DOHH2 (cell line): Measurements from ENCODE around the gene CAMTA1.

Source experiments
- H3F3A ChIP-seq: fragments of 200-600 bp; sonication (generic), shearing (Covaris generic); 2 replicates; pipeline ENCODE4 v1.6.0; 2016; ENCODE audit warnings: antibody characterized with exemption, mild to moderate bottlenecking; ENCODE audit not compliant: control insufficient read depth, insufficient read depth
- H3K27ac ChIP-seq: fragments of 200-600 bp; sonication (generic); 2 replicates; pipeline ENCODE4 v1.5.1; 2014; ENCODE audit warnings: low read depth, mild to moderate bottlenecking, low read length, moderate library complexity
- H3K27me3 ChIP-seq: fragments of 200-600 bp; sonication (generic); 2 replicates; pipeline ENCODE4 v1.6.1; 2014; ENCODE audit warnings: mild to moderate bottlenecking, low read length, mixed read lengths; ENCODE audit not compliant: control insufficient read depth
- H3K36me3 ChIP-seq: fragments of 200-600 bp; sonication (generic); 2 replicates; pipeline ENCODE4 v1.6.1; 2014; ENCODE audit warnings: mild to moderate bottlenecking, low read length, moderate library complexity, mixed read lengths; ENCODE audit not compliant: control insufficient read depth
- H3K4me1 ChIP-seq: fragments of 200-600 bp; sonication (generic); 2 replicates; pipeline ENCODE4 v1.6.1; 2014; ENCODE audit warnings: mild to moderate bottlenecking, low read length, mixed read lengths; ENCODE audit not compliant: control insufficient read depth
- H3K4me2 ChIP-seq: fragments of 200-600 bp; sonication (generic); 2 replicates; pipeline ENCODE4 v1.6.0; 2014; ENCODE audit warnings: mild to moderate bottlenecking, low read length, moderate library complexity
- H3K4me3 ChIP-seq: fragments of 200-600 bp; sonication (generic); 2 replicates; pipeline ENCODE4 v1.5.1; 2014; ENCODE audit warnings: mild to moderate bottlenecking, low read length, mixed read lengths
- H3K79me2 ChIP-seq: fragments of 200-600 bp; sonication (generic); 2 replicates; pipeline ENCODE4 v1.6.1; 2014; ENCODE audit warnings: mild to moderate bottlenecking, low read length, mixed read lengths; ENCODE audit not compliant: control insufficient read depth
- H3K9me2 ChIP-seq: fragments of 200-600 bp; sonication (generic); replicated peaks from 2 replicates; pipeline ENCODE4 v1.6.1; 2014; ENCODE audit warnings: mild to moderate bottlenecking, low read length, mixed read lengths; ENCODE audit not compliant: control insufficient read depth
- H3K9me3 ChIP-seq: fragments of 200-600 bp; sonication (generic); 2 replicates; pipeline ENCODE4 v1.6.1; 2014; ENCODE audit warnings: antibody characterized with exemption, low read length, mixed read lengths; ENCODE audit not compliant: control insufficient read depth, insufficient read depth
- H4K20me1 ChIP-seq: fragments of 200-600 bp; sonication (generic); 2 replicates; pipeline ENCODE4 v1.6.0; 2014; ENCODE audit warnings: low read depth, mild to moderate bottlenecking, antibody characterized with exemption, low read length, moderate library complexity; ENCODE audit not compliant: control insufficient read depth, insufficient read depth
- EZH2phosphoT487 ChIP-seq: fragments of 200-600 bp; sonication (generic); IDR thresholded peaks from 2 replicates; pipeline ENCODE4 v1.6.1; 2017; ENCODE audit warnings: borderline replicate concordance, mild to moderate bottlenecking, antibody characterized with exemption, low read length, moderate library complexity, mixed read lengths
- TF ChIP-seq, protein P1 (sequence below): fragments of 200-600 bp; sonication (generic); IDR thresholded peaks from one replicate; pipeline ENCODE4 v1.5.1; 2014; ENCODE audit warnings: antibody characterized with exemption, mild to moderate bottlenecking, low read depth, low read length; ENCODE audit not compliant: poor library complexity, severe bottlenecking

The CAMTA1 gene

DNA sequence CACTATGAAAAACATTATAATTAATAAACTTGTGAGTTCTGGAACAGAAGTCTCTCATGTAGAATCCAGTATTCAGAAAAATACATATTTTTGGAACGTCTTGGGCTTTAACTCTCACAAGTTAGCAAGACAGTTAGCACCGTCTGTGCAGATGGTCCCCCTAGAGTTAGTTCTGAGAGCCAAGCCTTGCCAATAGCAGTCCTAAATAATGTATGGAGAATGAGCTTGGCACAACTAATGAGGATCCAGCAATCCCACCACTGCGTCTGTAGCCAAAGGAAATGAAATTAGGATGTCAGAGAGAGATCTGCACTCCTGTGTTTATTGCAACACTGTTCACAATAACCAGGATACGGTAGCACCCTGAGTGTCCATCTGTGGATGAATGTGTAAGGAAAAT is 931.3 kb downstream of the CAMTA1 start:
- H3K79me2 ChIP-seq, result no peaks in the 10 kb centered on the region
- no peaks in the 10 kb centered on the region for H4K20me1 ChIP-seq

GRCh38 chr1:7717748-7718368 is 932.6 kb downstream of the CAMTA1 start:
- H3K79me2 ChIP-seq, result no peaks in the 10 kb centered on the region
- H3F3A ChIP-seq, result no peaks in the 10 kb centered on the region
- no peaks in the 10 kb centered on the region for H3K9me2 ChIP-seq
- no peaks in the 10 kb centered on the region for H3K27me3 ChIP-seq
- no peaks in the 10 kb centered on the region for H3K36me3 ChIP-seq
- H3K9me3 ChIP-seq, result no peaks in the 10 kb centered on the region
- no peaks in the 10 kb centered on the region for H4K20me1 ChIP-seq
- H3K27ac ChIP-seq, result no peak overlapping the region
- no peak for TF ChIP-seq EZH2phosphoT487
- TF ChIP-seq, protein P1, sequence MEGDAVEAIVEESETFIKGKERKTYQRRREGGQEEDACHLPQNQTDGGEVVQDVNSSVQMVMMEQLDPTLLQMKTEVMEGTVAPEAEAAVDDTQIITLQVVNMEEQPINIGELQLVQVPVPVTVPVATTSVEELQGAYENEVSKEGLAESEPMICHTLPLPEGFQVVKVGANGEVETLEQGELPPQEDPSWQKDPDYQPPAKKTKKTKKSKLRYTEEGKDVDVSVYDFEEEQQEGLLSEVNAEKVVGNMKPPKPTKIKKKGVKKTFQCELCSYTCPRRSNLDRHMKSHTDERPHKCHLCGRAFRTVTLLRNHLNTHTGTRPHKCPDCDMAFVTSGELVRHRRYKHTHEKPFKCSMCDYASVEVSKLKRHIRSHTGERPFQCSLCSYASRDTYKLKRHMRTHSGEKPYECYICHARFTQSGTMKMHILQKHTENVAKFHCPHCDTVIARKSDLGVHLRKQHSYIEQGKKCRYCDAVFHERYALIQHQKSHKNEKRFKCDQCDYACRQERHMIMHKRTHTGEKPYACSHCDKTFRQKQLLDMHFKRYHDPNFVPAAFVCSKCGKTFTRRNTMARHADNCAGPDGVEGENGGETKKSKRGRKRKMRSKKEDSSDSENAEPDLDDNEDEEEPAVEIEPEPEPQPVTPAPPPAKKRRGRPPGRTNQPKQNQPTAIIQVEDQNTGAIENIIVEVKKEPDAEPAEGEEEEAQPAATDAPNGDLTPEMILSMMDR, result no peak
- no peak overlapping the region for H3K4me2 ChIP-seq
- no peak overlapping the region for H3K4me3 ChIP-seq
- no peaks in the 10 kb centered on the region for H3K4me1 ChIP-seq

More for the DNA sequence above, 931.3 kb downstream of the CAMTA1 start:
- no peak for TF ChIP-seq EZH2phosphoT487
- Histone ChIP-seq H3K4me2 (no peak overlapping the region), H3K9me3 (no peaks in the 10 kb centered on the region), H3F3A (no peaks in the 10 kb centered on the region), H3K4me3 (no peak overlapping the region), H3K36me3 (no peaks in the 10 kb centered on the region), H3K9me2 (no peaks in the 10 kb centered on the region), H3K4me1 (no peaks in the 10 kb centered on the region), H3K27me3 (no peaks in the 10 kb centered on the region), H3K27ac (no peak overlapping the region)

DNA sequence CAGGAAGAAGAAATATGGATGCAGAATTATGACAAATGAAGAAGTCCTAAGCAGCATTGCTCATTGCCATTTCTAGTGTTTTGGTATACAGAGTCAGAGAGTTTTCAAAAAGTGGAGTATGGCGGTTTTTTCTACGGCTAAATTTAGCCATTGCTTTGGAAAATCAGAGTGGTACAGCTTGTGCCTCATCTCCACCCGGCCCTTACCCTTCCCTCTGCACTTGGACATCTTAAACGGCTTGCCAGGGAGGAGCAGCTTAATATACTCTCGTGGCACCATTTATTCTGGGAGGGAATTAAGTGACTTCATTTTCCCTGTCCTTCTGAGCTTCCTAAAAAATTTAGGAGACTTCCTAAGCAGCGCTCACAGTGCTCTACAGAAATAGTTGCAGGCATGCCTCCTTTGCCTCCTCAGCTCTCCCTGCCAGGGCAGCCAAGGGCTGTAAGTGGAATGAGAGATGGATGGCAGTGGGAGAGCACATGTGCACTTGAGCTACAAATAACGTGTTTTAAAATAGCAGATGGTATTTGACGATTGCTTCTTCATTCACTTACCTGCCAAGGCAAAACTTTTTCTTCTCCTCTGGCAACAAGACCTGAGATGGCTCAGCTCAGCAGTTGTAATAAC is 934.3 kb downstream of the CAMTA1 start:
- Histone ChIP-seq H3K27me3 (no peaks in the 10 kb centered on the region; the same call in 1 of the 2 replicates), H3K79me2 (no peaks in the 10 kb centered on the region), H3K4me3 (no peak overlapping the region)

More for the DNA sequence above, 934.3 kb downstream of the CAMTA1 start:
- Histone ChIP-seq H3K36me3 (no peaks in the 10 kb centered on the region), H3K4me1 (no peaks in the 10 kb centered on the region), H3K27ac (no peak overlapping the region), H3F3A (no peaks in the 10 kb centered on the region), H3K9me3 (no peaks in the 10 kb centered on the region), H3K9me2 (no peaks in the 10 kb centered on the region), H3K4me2 (no peak overlapping the region), H4K20me1 (no peaks in the 10 kb centered on the region)
- no peak for TF ChIP-seq EZH2phosphoT487
- TF ChIP-seq, protein P1, result no peak
